GM21825 (cell line): Measurements from ENCODE around the gene TBC1D1.
"Not testable (repeated sequence)": the region's sequence is repeated elsewhere in the genome, so short reads cannot be mapped to it uniquely, and the experiment has no call there.

Experiments
- ATAC-seq: cut with Tn5 transposase; IDR thresholded peaks from one replicate; pipeline ENCODE4 v1.9.1; 2021; ENCODE audit warnings: mild to moderate bottlenecking, moderate library complexity; ENCODE audit not compliant: unreplicated experiment

TBC1D1 gene

GRCh38 chr4:37964734-37965457, 74.0 kb downstream of the TBC1D1 start:
- ATAC-seq = peak; percentile 79

GRCh38 chr4:37966044-37966443, 75.2 kb downstream of the TBC1D1 start:
- no peak for ATAC-seq

- ATAC-seq = no peak
These were observed 76.9 kb downstream of the TBC1D1 start for GRCh38 chr4:37967736-37968135.

DNA sequence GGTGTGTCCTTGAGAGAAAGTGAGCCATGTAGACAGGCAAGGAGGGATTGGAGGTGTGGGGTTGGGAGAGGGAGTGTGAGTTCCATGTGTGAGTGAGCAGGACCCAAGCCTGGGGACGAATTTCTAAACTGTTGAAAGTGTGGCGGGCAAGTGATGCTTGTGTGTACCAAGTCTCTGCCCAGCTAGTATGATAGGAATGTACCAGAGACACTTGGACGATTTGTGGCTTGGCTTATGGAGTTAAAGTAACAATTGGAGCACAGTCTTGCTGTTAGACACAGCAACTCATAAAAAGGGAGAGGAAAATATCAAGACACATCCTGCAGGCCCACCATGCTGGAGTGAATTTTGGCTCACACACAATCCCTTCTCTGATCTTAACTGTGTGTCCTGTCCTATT, 77.9 kb downstream of the TBC1D1 start:
- no peak for ATAC-seq

- ATAC-seq = no peak
These were observed 79.8 kb downstream of the TBC1D1 start for GRCh38 chr4:37970702-37971101.

- ATAC-seq = no peak
These were observed 80.3 kb downstream of the TBC1D1 start for GRCh38 chr4:37971202-37971601.

GRCh38 chr4:37973441-37973840, 82.6 kb downstream of the TBC1D1 start:
- no peak for ATAC-seq

DNA sequence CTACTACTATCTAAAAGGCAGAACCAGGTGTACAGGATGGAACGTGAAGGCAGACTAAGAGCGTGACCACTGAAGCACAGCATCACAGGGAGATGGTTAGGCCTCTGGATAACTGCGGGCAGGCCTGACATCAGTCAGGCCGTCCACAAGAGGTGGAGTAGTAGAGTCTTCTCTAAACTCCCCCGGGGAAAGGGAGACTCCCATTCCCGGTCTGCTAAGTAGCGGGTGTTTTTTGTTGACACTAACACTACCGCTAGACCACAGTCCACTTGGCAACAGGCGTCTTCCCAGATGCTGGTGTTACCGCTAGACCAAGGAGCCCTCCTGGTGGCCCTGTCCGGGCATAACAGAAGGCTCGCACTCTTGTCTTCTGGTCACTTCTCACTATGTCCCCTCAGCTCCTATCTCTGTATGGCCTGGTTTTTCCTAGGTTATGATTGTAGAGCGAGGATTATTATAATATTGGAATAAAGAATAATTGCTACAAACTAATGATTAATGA, 84.5 kb downstream of the TBC1D1 start:
- not testable (repeated sequence) for ATAC-seq

- no peak for ATAC-seq
These were observed 85.6 kb downstream of the TBC1D1 start for GRCh38 chr4:37976507-37976906.

DNA sequence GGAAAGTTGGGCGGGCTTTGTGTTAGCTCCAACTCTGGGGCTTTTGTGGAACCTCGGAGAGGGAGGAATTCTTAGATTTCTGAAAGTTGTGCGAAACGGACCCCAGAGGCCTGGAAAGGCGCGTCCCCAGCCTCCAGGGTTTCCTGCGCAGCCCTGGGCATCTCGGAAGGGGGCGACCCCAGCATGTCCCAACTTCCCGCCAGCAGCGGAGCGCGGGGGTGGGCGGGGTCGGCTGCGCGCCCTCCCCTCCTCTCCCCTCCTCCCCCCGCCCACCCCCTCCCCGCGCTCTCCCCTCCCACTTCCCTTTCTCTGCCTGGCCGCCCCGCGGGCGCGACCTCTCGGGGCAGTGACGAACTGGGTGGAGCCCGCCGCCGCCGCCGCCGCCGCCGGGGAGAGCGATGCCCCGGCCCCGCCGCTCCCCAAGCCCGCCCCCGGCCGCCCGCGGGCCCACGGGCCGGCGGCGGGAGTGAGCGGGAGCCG, 86.1 kb downstream of the TBC1D1 start:
- peak; percentile 83 for ATAC-seq

GRCh38 chr4:37977471-37978247, 86.8 kb downstream of the TBC1D1 start:
- ATAC-seq = peak; percentile 63

- ATAC-seq = peak; percentile 24
These were observed 87.5 kb downstream of the TBC1D1 start for GRCh38 chr4:37978248-37978924.

DNA sequence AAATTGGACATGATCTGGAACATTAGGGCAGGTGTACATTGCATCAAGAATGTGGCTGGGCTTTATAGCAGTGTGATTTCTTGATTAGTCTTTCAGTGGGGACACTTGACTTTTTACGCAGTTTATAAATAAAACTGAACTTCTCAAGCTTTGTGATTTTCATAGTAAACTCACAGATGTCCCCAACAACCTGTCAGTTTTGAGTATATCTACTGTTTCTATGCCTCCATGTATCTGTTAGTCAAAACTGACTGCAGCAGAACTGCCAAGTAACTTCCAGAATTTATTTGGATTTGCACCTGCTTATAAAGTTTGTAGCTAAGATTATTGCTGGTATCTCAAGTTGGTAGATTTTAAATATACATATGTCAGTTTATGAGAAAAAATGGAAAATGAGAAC, 89.4 kb downstream of the TBC1D1 start:
- ATAC-seq = no peak

GRCh38 chr4:37981425-37981824, 90.5 kb downstream of the TBC1D1 start:
- no peak for ATAC-seq

- ATAC-seq = no peak
These were observed 91.2 kb downstream of the TBC1D1 start for GRCh38 chr4:37981844-37982720.

DNA sequence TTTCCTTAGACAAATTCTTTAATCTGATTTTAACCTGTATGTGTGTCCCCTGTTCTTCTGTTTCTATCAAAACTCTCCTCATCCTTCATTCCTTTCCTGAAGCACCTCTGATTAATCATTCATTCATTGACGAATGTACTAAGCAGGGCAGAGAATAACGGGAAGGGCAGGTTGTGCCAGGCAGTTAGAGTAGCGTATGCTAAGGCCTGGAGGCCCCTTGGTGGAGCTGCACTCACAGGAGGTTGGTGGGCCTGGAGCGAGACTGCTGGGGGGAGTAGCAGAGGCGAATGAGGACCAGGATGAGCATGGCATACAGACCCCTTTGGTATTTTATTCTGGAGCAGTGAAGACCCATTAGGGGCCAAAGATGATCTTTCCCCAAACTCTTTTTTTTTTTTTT, 91.9 kb downstream of the TBC1D1 start:
- ATAC-seq = no peak

GRCh38 chr4:37983951-37984350, 93.1 kb downstream of the TBC1D1 start:
- ATAC-seq = no peak

DNA sequence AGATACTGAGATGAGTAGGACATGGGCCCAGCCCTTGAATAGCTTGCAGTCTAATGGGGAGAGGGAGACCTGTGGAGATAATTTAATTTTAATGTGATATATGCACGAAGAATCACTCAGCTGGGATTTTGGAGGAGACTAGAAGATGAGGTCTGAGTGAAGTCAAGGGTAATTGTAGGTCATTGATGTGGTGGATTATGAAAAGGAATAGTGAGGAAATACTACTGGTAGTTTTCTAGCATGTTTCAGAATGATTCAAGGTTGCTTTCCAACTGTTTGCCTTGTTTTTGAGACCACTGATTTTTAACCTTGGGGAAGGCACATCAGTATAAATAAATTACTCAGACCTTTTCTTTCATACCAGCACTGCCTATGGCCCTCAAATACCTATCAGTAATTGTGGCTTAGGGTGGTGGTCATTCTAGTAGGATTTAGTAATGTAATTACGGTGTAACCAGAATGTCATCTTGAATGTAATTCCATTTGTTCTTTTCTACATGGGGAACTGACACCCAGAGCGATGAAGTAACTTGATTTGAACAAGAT, 94.9 kb downstream of the TBC1D1 start:
- no peak for ATAC-seq

DNA sequence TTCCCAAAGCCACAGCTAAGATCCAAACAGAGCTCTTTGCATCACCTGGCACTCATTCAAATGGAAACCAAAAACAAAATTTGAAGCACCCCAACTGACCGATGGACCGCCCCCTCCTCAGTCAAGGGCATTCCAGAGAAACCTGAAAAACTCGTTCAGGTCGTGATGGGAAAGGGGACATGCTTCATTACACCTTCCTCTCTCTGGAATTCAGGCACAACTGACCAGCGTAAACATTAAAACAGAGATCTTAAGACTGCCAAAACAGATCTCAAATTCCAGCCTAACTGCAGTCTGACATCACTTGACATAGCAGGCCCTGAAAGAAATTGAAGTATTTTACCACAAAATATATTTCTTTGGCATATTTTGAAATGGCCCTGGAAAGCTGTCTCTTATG, 97.8 kb downstream of the TBC1D1 start:
- no peak for ATAC-seq
